OCI-LY7 (cell line): ENCODE measurements around the gene ZDHHC22.

Source experiments
- EZH2phosphoT487 ChIP-seq: fragments of 200-600 bp; sonication (generic); IDR thresholded peaks from 2 replicates; pipeline ENCODE4 v1.6.1; 2018; ENCODE audit warnings: low read depth, borderline replicate concordance, mild to moderate bottlenecking, mixed run types, antibody characterized with exemption, low read length, moderate library complexity, mixed read lengths
- TF ChIP-seq, protein P1 (sequence below): fragments of 200-600 bp; sonication (generic); conservative IDR thresholded peaks from 2 replicates; pipeline ENCODE4 v1.5.1; 2014; ENCODE audit warnings: mild to moderate bottlenecking, antibody characterized with exemption, low read length, moderate library complexity, mixed read lengths

DNA sequence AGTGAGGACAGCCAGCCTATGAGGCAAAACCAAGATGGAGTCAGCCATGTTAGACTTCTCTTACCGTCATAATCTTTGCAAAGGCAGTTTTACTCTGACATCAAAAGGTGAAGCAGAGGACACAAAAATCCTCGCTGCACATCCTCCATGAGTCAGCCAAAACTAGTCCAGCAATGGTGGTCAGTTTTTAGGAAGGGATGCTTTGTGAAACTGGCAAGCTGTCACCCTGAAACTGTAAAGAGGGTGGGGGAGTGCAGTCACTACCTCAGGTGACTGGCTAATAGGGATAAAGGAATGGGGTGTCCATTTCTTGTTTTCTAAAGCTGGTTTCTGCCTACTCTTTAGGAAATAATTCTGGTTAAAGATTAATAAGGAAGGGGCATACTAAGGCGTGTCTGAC lies 48.9 kb downstream of the ZDHHC22 start:
- TF ChIP-seq, protein P1, sequence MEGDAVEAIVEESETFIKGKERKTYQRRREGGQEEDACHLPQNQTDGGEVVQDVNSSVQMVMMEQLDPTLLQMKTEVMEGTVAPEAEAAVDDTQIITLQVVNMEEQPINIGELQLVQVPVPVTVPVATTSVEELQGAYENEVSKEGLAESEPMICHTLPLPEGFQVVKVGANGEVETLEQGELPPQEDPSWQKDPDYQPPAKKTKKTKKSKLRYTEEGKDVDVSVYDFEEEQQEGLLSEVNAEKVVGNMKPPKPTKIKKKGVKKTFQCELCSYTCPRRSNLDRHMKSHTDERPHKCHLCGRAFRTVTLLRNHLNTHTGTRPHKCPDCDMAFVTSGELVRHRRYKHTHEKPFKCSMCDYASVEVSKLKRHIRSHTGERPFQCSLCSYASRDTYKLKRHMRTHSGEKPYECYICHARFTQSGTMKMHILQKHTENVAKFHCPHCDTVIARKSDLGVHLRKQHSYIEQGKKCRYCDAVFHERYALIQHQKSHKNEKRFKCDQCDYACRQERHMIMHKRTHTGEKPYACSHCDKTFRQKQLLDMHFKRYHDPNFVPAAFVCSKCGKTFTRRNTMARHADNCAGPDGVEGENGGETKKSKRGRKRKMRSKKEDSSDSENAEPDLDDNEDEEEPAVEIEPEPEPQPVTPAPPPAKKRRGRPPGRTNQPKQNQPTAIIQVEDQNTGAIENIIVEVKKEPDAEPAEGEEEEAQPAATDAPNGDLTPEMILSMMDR: no peak
- no peak for TF ChIP-seq EZH2phosphoT487
